Endothelial cell of umbilical vein (primary cell): ENCODE results near the gene TMEM178B. TPM values are rescaled to one million over a fixed set of nuclear protein-coding genes. Genes with fewer than 3 reads are reported as not detected.

Source experiments
- BruUV-seq: library from RNA; stranded (reverse); fragments of 400-500 nt; replicated peaks from 2 replicates; lab custom pipeline; 2021; lab: Mats Ljungman, UMichigan
- CTCF ChIA-PET: fragments of 300-600, 350-600 bp; sonication (Branson Sonifier 250); formaldehyde crosslinking; loops from one replicate; lab custom pipeline; 2021; ENCODE audit warnings: antibody characterized with exemption, inconsistent platforms; lab: Charles Lee
- POLR2A ChIA-PET: fragments of 300-600, 350-600 bp; sonication (Branson Sonifier 250); formaldehyde crosslinking; loops from one replicate; lab custom pipeline; 2021; ENCODE audit warnings: antibody characterized with exemption, inconsistent platforms; lab: Charles Lee
- DNase-seq: peaks from one replicate; pipeline ENCODE4 v3.0.0-alpha.2; 2011; ENCODE audit warnings: low read depth, low spot score
- FAIRE-seq: peaks from 2 replicates; lab custom pipeline; 2011; peaks lifted over from hg19 to GRCh38; lab: Jason Lieb, UNC
- H2AFZ ChIP-seq: 2 replicates; pipeline ENCODE4 v1.6.0; 2012; ENCODE audit warnings: low read depth, low read length, control low read depth, inconsistent platforms
- H3K27ac ChIP-seq: 2 replicates; pipeline ENCODE4 v1.5.1; 2011; ENCODE audit warnings: low read depth, mild to moderate bottlenecking, control low read depth, low read length, moderate library complexity; ENCODE audit not compliant: insufficient read depth
- H3K27me3 ChIP-seq, 2 experiments: 2 replicates each; pipeline versions ENCODE4 v1.6.0 to v1.6.1; 2011; ENCODE audit warnings: low read length in 2 of 2, mixed read lengths in 1 of 2; ENCODE audit not compliant: control insufficient read depth in 2 of 2, insufficient read depth in 2 of 2
- H3K36me3 ChIP-seq, 2 experiments: 2 replicates in 1 of 2; 3 replicates in 1 of 2; pipeline ENCODE4 v1.5.1; 2011; ENCODE audit warnings: low read length in 2 of 2, mild to moderate bottlenecking in 1 of 2, moderate library complexity in 1 of 2; ENCODE audit not compliant: control insufficient read depth in 2 of 2, insufficient read depth in 2 of 2; ENCODE audit errors: extremely low read depth in 1 of 2
- H3K4me1 ChIP-seq: 3 replicates; pipeline ENCODE4 v1.5.1; 2011; ENCODE audit warnings: mild to moderate bottlenecking, low read length; ENCODE audit not compliant: control insufficient read depth, insufficient read depth; ENCODE audit errors: extremely low read depth
- H3K4me2 ChIP-seq: 2 replicates; pipeline ENCODE4 v1.6.1; 2011; ENCODE audit warnings: low read length, control low read depth, mixed read lengths; ENCODE audit not compliant: insufficient read depth
- H3K4me3 ChIP-seq, 3 experiments: fragments of 200-600 bp in 1 of 3; sonication (generic), shearing (Covaris generic) in 1 of 3; replicated peaks in 1 of 3; 2 replicates each; pipeline ENCODE4 v1.5.1; 2011 to 2016; ENCODE audit warnings: control low read depth in 3 of 3, low read length in 3 of 3, mild to moderate bottlenecking in 2 of 3, inconsistent platforms in 1 of 3, low read depth in 1 of 3, moderate library complexity in 1 of 3; ENCODE audit not compliant: insufficient read depth in 1 of 3
- H3K79me2 ChIP-seq: 2 replicates; pipeline ENCODE4 v1.6.0; 2012; ENCODE audit warnings: low read length, inconsistent platforms; ENCODE audit not compliant: control insufficient read depth, insufficient read depth
- H3K9ac ChIP-seq: replicated peaks from 2 replicates; pipeline ENCODE3; 2011; ENCODE audit warnings: low read length, control low read depth; ENCODE audit not compliant: insufficient read depth; ENCODE audit errors: extremely low read depth
- H3K9me1 ChIP-seq: replicated peaks from 3 replicates; pipeline ENCODE4 v1.6.0; 2011; ENCODE audit warnings: mild to moderate bottlenecking, low read length; ENCODE audit not compliant: control insufficient read depth, insufficient read depth; ENCODE audit errors: extremely low read depth
- H3K9me3 ChIP-seq: replicated peaks from 2 replicates; pipeline ENCODE4 v1.5.1; 2012; ENCODE audit warnings: low read length, inconsistent platforms; ENCODE audit not compliant: control insufficient read depth, insufficient read depth
- H4K20me1 ChIP-seq: replicated peaks from 2 replicates; pipeline ENCODE3; 2011; ENCODE audit warnings: mild to moderate bottlenecking, low read length; ENCODE audit not compliant: control insufficient read depth, insufficient read depth; ENCODE audit errors: extremely low read depth
- EZH2 ChIP-seq: IDR thresholded peaks from 2 replicates; pipeline ENCODE4 v1.6.1; 2012; ENCODE audit warnings: borderline replicate concordance, low read depth, mild to moderate bottlenecking, moderate library complexity, low read length, inconsistent platforms; ENCODE audit not compliant: severe bottlenecking
- FOS ChIP-seq: IDR thresholded peaks from 2 replicates; pipeline ENCODE4 v1.6.1; 2011; ENCODE audit warnings: mild to moderate bottlenecking, low read length, moderate library complexity, borderline replicate concordance; ENCODE audit not compliant: insufficient read depth
- GATA2 ChIP-seq: IDR thresholded peaks from 2 replicates; pipeline ENCODE4 v1.7.0; 2011; ENCODE audit warnings: low read depth, mild to moderate bottlenecking, moderate library complexity, mixed read lengths, low read length; ENCODE audit not compliant: insufficient read length, insufficient read depth
- JUN ChIP-seq: IDR thresholded peaks from 2 replicates; pipeline ENCODE4 v1.6.1; 2011; ENCODE audit warnings: borderline replicate concordance, low read depth; ENCODE audit not compliant: insufficient read length, insufficient read depth
- MYC ChIP-seq: IDR thresholded peaks from one replicate; pipeline ENCODE4 v1.6.1; 2011; ENCODE audit warnings: mild to moderate bottlenecking, low read depth, low read length
- POLR2AphosphoS5 ChIP-seq: IDR thresholded peaks from 2 replicates; pipeline ENCODE4 v1.6.1; 2012; ENCODE audit warnings: low read depth, mild to moderate bottlenecking, control low read depth, low read length, moderate library complexity; ENCODE audit not compliant: insufficient read depth
- dilution Hi-C: fragments of 300-500 bp; cut with MboI; formaldehyde crosslinking; loops from one replicate; pipeline ENCODE4 v1.15.0; 2019; ENCODE audit warnings: low sequenced_read_pairs; ENCODE audit not compliant: extremely low pct_ligation_motif_present
- intact Hi-C: fragments of 100-400 bp; cut with micrococcal nuclease; formaldehyde crosslinking; loops from one replicate; pipeline ENCODE4 v1.10.0; 2022
- polyA plus RNA-seq, 4 experiments: library from polyadenylated mRNA; depleted of rRNA in 3 of 4; stranded (reverse) in 3 of 4; unstranded in 1 of 4; fragments of >200 nt; gene quantifications; 2 replicates each; pipeline versions ENCODE4 v1.2.1 to v1.2.3, GENCODE V29; 2011 to 2012; ENCODE audit warnings: missing spikeins in 1 of 4
- total RNA-seq: library from RNA; stranded (reverse); gene quantifications from 2 replicates; pipeline ENCODE4 v1.2.3, GENCODE V29; 2021
- TF ChIP-seq, protein P1 (sequence below), 2 donors: IDR thresholded peaks; 1 replicate in 1 of 2; 2 replicates in 1 of 2; pipeline ENCODE4 v1.5.1; 2011; ENCODE audit warnings: low read length in 2 of 2, mild to moderate bottlenecking in 2 of 2, moderate library complexity in 2 of 2, control low read depth in 1 of 2, inconsistent platforms in 1 of 2, low read depth in 1 of 2; ENCODE audit not compliant: insufficient read depth in 1 of 2; ENCODE audit errors: extremely low read depth in 1 of 2

Gene TMEM178B
- total and polyA plus RNA-seq, 2 donors (not counting 3 experiments of a cell fraction or from before 2014, with no cell fraction given): not detected

GRCh38 chr7:141370178-141370577 is 296.3 kb downstream of the TMEM178B start:
- dilution Hi-C loops: no loop called here
- H3K79me2 ChIP-seq: no peaks in the 10 kb centered on the region
- POLR2A ChIA-PET: no interaction called here
- H3K9me1 ChIP-seq: no peaks in the 10 kb centered on the region
- CTCF ChIA-PET: no interaction called here
- peaks cover 11% of the 10 kb centered on the region for H3K4me1 ChIP-seq
- H3K4me3 ChIP-seq: no peak overlapping the region
- no peaks in the 10 kb centered on the region for H3K36me3 ChIP-seq
- H3K9ac ChIP-seq: no peak overlapping the region
- FAIRE-seq (no peak), DNase-seq (no peak)
- H3K9me3 ChIP-seq: no peaks in the 10 kb centered on the region
- intact Hi-C loops: no loop called here
- H4K20me1 ChIP-seq: no peaks in the 10 kb centered on the region
- no peaks in the 10 kb centered on the region for H3K27me3 ChIP-seq
- no peak overlapping the region for H2AFZ ChIP-seq
- TF ChIP-seq FOS (no peak), EZH2 (no peak), GATA2 (no peak), POLR2AphosphoS5 (no peak), MYC (no peak), JUN (no peak)
- TF ChIP-seq, protein P1, sequence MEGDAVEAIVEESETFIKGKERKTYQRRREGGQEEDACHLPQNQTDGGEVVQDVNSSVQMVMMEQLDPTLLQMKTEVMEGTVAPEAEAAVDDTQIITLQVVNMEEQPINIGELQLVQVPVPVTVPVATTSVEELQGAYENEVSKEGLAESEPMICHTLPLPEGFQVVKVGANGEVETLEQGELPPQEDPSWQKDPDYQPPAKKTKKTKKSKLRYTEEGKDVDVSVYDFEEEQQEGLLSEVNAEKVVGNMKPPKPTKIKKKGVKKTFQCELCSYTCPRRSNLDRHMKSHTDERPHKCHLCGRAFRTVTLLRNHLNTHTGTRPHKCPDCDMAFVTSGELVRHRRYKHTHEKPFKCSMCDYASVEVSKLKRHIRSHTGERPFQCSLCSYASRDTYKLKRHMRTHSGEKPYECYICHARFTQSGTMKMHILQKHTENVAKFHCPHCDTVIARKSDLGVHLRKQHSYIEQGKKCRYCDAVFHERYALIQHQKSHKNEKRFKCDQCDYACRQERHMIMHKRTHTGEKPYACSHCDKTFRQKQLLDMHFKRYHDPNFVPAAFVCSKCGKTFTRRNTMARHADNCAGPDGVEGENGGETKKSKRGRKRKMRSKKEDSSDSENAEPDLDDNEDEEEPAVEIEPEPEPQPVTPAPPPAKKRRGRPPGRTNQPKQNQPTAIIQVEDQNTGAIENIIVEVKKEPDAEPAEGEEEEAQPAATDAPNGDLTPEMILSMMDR (IDR thresholded peaks at IDR 0.05; ENCODE audit: extremely low read depth in 1 of 2, insufficient read depth in 1 of 2, low read depth in 1 of 2, low read length in 2 of 2): no peak
- BruUV-seq: no TSS peak
- H3K4me2 ChIP-seq: no peak overlapping the region
- no peak overlapping the region for H3K27ac ChIP-seq
